GM21447 (cell line): ENCODE results near the gene LRRC2.

Source experiments
- ATAC-seq: cut with Tn5 transposase; IDR thresholded peaks from one replicate; pipeline ENCODE4 v1.9.1; 2021; ENCODE audit not compliant: unreplicated experiment

LRRC2 gene

DNA sequence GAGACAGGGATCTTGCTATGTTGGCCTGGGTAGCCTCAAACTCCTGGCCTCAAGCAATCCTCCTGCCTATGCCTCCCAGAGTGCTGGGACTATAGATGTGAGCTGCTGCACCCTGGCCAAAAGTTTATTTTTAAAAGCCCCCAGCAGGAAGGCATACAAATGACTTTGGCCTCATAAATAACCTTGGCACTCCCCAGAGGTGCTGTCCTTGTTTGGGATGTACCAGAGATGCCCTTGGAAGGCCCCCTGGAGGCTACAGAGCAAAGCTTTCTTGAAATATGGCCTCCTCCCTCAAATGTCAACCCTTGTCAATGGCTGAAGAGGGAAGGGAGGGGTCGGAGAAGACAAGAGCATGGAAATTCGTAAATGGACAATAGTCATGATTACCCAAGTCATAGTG, 82.3 kb downstream of the LRRC2 start:
- no peak for ATAC-seq

GRCh38 chr3:46482632-46483350, 83.3 kb downstream of the LRRC2 start:
- no peak for ATAC-seq

- no peak for ATAC-seq
These were observed 84.5 kb downstream of the LRRC2 start for GRCh38 chr3:46481636-46482035.

GRCh38 chr3:46480491-46481195, 85.5 kb downstream of the LRRC2 start:
- ATAC-seq, result no peak

DNA sequence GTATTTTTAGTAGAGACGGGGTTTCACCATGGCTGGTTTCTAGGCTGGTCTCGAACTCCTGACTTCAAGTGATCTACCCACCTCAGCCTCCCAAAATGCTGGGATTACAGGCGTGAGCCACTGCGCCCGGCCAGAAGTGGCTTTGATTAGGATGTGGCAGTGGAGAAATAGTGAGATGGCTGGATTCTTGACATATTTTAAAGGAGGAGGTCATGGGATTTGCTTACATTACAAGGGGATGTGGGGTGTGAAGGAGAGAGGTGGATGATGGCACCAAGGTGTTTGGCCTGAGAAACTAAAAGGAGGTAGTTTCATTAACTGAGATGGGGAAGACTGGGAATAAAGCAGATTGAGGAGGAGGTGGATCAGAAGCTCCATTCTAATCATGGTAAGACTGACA, 86.4 kb downstream of the LRRC2 start:
- ATAC-seq, result no peak

DNA sequence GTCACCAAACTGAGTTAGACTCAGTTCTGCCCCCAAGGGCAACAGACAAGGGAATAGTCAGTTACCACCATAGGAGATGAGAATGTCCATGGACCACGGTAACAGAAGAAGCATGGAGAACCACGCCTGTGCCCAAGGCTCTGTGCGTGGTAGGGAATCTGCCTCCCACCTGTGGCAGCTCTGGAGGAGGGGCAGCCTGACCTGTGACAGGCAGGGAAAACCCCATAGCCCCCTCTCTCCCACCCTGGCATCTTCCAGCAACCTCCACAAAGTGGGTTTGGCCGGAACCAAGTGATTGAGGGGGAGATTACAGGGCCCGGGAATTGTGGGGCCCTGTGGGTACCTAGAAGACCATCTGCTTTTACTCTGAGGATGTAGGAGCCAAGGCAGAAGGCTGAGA, 87.1 kb downstream of the LRRC2 start:
- no peak for ATAC-seq

GRCh38 chr3:46478341-46478740, 87.8 kb downstream of the LRRC2 start:
- ATAC-seq, result no peak

GRCh38 chr3:46477756-46478155, 88.3 kb downstream of the LRRC2 start:
- ATAC-seq, result no peak

DNA sequence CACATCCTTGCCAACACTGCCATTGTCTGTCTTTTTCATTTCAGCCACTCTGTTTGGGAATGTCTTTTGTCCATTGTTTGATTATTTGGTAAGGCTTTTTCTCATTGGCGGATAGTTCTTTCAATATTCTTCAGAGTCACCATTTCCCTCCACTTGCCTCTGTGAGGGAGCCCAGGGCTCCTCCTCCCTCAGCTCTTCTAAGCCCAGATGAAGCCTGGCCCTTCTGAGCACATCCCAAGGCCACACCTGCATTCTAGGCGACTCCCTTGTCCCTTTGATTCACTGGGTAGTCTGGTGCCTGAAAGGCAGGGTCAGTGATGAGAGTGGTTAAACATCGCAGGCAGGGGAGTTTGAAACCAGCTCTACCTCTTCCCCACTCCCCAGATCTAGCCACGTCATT, 89.0 kb downstream of the LRRC2 start:
- no peak for ATAC-seq

- ATAC-seq, result no peak
These were observed 93.4 kb downstream of the LRRC2 start for GRCh38 chr3:46472736-46473135.

- ATAC-seq, result no peak
These were observed 94.7 kb downstream of the LRRC2 start for GRCh38 chr3:46471371-46471914.

GRCh38 chr3:46470831-46471230, 95.3 kb downstream of the LRRC2 start:
- no peak for ATAC-seq

DNA sequence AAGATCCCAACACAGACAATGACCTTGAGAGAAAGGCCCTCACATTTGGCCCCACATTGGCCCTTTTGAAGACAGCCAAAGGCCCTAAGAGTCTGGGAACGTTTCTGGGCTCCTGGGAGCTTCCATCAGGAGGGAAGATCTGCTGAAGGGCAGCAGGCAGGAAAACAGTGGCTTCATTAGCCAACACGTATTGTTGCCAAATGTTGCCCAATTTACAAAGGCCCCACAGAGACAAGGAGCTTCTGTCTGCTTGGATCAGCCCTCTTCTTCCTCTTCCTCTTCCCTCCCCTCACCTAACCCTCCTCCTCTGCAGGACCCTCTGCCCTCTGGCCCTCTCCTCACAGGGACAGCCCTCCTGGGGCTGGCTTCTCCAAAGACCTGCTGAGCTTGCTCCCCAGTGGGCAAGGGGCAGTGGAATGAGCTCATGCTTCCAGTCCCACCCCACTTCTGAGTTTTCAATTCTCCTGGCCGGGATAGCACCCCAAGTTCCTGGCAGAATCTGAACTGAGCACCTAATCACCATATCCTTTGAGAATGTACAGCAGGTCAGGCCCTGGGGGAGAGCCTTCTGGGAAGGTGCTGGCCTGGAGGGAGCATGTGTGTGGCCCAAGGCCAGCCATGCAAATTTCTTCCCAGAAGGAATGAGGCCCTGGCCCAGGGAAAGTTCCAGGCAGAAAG, 96.3 kb downstream of the LRRC2 start:
- no peak for ATAC-seq

GRCh38 chr3:46468753-46469600, 97.1 kb downstream of the LRRC2 start:
- ATAC-seq, result no peak

- no peak for ATAC-seq
These were observed 98.5 kb downstream of the LRRC2 start for GRCh38 chr3:46467562-46467961.

DNA sequence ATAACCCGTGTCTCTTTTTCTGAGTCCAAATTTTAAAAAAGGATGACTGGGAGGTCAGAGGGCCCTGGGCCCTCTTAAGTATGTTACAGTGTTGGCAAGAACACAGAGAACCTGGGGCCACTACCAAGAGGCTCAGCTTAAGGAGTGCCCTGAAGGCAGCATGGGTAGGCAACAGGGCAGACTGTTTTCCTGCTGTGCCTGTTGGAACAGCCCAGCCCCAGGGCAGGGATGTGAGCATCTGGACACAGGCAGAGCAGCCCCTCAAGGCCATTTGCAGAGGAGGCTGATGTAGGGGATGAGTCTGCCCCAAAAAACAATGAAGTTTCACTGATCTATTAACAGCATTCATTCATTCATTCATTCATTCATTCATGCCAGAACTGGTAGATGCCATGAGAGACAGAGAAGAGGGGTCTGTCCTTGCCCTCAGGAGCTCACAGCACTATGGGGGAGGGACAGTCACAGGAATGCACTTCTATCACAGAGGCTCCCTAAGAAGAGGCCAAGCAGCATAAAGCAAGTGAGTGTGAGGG, 99.2 kb downstream of the LRRC2 start:
- no peak for ATAC-seq

GRCh38 chr3:46466273-46466672, 99.8 kb downstream of the LRRC2 start:
- ATAC-seq, result no peak
